CD4-positive, alpha-beta T cell treated with Interleukin-15 for 1 hour (primary cell): ENCODE measurements around the gene CISH.

Experiments used
- DNase-seq: peaks from one replicate; pipeline ENCODE4 v3.0.0-alpha.2; 2020

The CISH gene

GRCh38 chr3:50612234-50612882, 784 bp upstream of the CISH start:
- no peak for DNase-seq

- DNase-seq = no peak
Measured at GRCh38 chr3:50610992-50611463, 546 bp downstream of the CISH start.

GRCh38 chr3:50610181-50610971, 1.2 kb downstream of the CISH start:
- peak; percentile 45 for DNase-seq

GRCh38 chr3:50609763-50610085, 1.9 kb downstream of the CISH start:
- DNase-seq = no peak

GRCh38 chr3:50609071-50609762, 2.4 kb downstream of the CISH start:
- DNase-seq = no peak

- no peak for DNase-seq
Measured at GRCh38 chr3:50608278-50608677, 3.3 kb downstream of the CISH start.

- DNase-seq = no peak
Measured at GRCh38 chr3:50607271-50608091, 4.1 kb downstream of the CISH start.

- DNase-seq = no peak
Measured at GRCh38 chr3:50606596-50606995, 5.0 kb downstream of the CISH start.

GRCh38 chr3:50605901-50606326, 5.7 kb downstream of the CISH start:
- no peak for DNase-seq

- peak; percentile 40 for DNase-seq
Measured at GRCh38 chr3:50604628-50605588, 6.7 kb downstream of the CISH start.

- no peak for DNase-seq
Measured at GRCh38 chr3:50604110-50604621, 7.4 kb downstream of the CISH start.

- no peak for DNase-seq
Measured at GRCh38 chr3:50603261-50604109, 8.1 kb downstream of the CISH start.

GRCh38 chr3:50602595-50603191, 8.9 kb downstream of the CISH start:
- no peak for DNase-seq

GRCh38 chr3:50600841-50601591, 10.6 kb downstream of the CISH start:
- peak; percentile 93 for DNase-seq

- no peak for DNase-seq
Measured at GRCh38 chr3:50600141-50600753, 11.3 kb downstream of the CISH start.

- DNase-seq = no peak
Measured at GRCh38 chr3:50599716-50600118, 11.9 kb downstream of the CISH start.

- DNase-seq = no peak
Measured at GRCh38 chr3:50599115-50599715, 12.4 kb downstream of the CISH start.

GRCh38 chr3:50594253-50594785, 17.3 kb downstream of the CISH start:
- DNase-seq = no peak
